Ishikawa (cell line): ENCODE results near the gene GIT2.

Source experiments
- CREB1 ChIP-seq: IDR thresholded peaks from 2 replicates; pipeline ENCODE4 v1.6.1; 2012; ENCODE audit warnings: low read depth
- EGR1 ChIP-seq: IDR thresholded peaks from 2 replicates; pipeline ENCODE4 v1.6.1; 2012
- EP300 ChIP-seq: IDR thresholded peaks from 2 replicates; pipeline ENCODE4 v1.6.1; 2012; ENCODE audit warnings: borderline replicate concordance
- FOXM1 ChIP-seq: IDR thresholded peaks from 2 replicates; pipeline ENCODE4 v1.6.1; 2012; ENCODE audit warnings: low read depth, borderline replicate concordance
- MAX ChIP-seq: IDR thresholded peaks from 2 replicates; pipeline ENCODE4 v1.6.1; 2012
- NFIC ChIP-seq: IDR thresholded peaks from 2 replicates; pipeline ENCODE4 v1.6.1; 2012
- RAD21 ChIP-seq: IDR thresholded peaks from 2 replicates; pipeline ENCODE4 v1.6.1; 2012; ENCODE audit warnings: low read depth
- REST ChIP-seq: IDR thresholded peaks from 2 replicates; pipeline ENCODE4 v1.6.1; 2012; ENCODE audit warnings: low read depth, mild to moderate bottlenecking
- TAF1 ChIP-seq: IDR thresholded peaks from 2 replicates; pipeline ENCODE4 v1.6.1; 2012; ENCODE audit warnings: low read depth, mild to moderate bottlenecking
- TCF12 ChIP-seq: IDR thresholded peaks from 2 replicates; pipeline ENCODE4 v1.6.1; 2012; ENCODE audit warnings: low read depth
- TEAD4 ChIP-seq: IDR thresholded peaks from 2 replicates; pipeline ENCODE4 v1.6.1; 2012
- USF1 ChIP-seq: IDR thresholded peaks from 2 replicates; pipeline ENCODE4 v1.6.1; 2012
- ZBTB7A ChIP-seq: IDR thresholded peaks from 2 replicates; pipeline ENCODE4 v1.6.1; 2012; ENCODE audit warnings: low read depth

GIT2 gene

GRCh38 chr12:109931143-109931542, 65.0 kb downstream of the GIT2 start:
- no peak for TF ChIP-seq TEAD4
- no peak for TF ChIP-seq MAX
- TF ChIP-seq EGR1, result no peak
- no peak for TF ChIP-seq TAF1

GRCh38 chr12:109930028-109930800, 66.0 kb downstream of the GIT2 start:
- TF ChIP-seq ZBTB7A (no peak), MAX (no peak), TCF12 (no peak), REST (no peak), USF1 (no peak), TAF1 (no peak), TEAD4 (no peak), NFIC (no peak)

- TF ChIP-seq EP300 (no peak), MAX (no peak), CREB1 (no peak), TAF1 (no peak), TCF12 (no peak), RAD21 (no peak), USF1 (no peak)
Measured at GRCh38 chr12:109928058-109928656, 68.0 kb downstream of the GIT2 start.

GRCh38 chr12:109927622-109928021, 68.5 kb downstream of the GIT2 start:
- no peak for TF ChIP-seq TEAD4
- no peak for TF ChIP-seq REST
- TF ChIP-seq MAX, result no peak
- TF ChIP-seq RAD21, result peak; percentile 47; the same call in 1 of the 2 replicates

- TF ChIP-seq FOXM1, result no peak
Measured at GRCh38 chr12:109926488-109927210, 69.5 kb downstream of the GIT2 start.

GRCh38 chr12:109926016-109926415, 70.2 kb downstream of the GIT2 start:
- TF ChIP-seq REST (no peak), NFIC (no peak), RAD21 (no peak), MAX (no peak), TCF12 (no peak), TAF1 (no peak)
